HG03097 (cell line): Measurements from ENCODE around the gene ETV7.
"Not testable (repeated sequence)": the region's sequence is repeated elsewhere in the genome, so short reads cannot be mapped to it uniquely, and the experiment has no call there.

Experiments used
- ATAC-seq: cut with Tn5 transposase; IDR thresholded peaks from one replicate; pipeline ENCODE4 v1.9.1; 2021; ENCODE audit not compliant: unreplicated experiment, low FRiP score

ETV7 gene

GRCh38 chr6:36345681-36346466 lies 41.6 kb downstream of the ETV7 start:
- no peak for ATAC-seq

GRCh38 chr6:36343109-36343680 lies 44.3 kb downstream of the ETV7 start:
- no peak for ATAC-seq

GRCh38 chr6:36340618-36341454 lies 46.6 kb downstream of the ETV7 start:
- no peak for ATAC-seq

DNA sequence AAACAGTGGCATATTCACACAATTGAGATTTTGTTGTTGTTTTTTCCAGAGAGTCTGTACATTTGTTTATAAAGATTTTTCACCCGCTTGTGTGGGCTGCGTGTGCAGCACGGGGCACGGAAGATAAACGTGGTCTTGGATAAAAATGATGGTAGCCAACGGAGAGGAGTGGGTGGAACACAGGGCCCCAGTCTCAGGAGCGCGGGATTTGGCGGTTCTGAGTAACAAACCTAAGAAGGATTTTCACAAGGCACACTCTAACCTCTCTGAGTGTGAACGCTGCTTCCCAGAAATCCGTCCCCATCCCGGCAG lies 47.2 kb downstream of the ETV7 start:
- no peak for ATAC-seq

DNA sequence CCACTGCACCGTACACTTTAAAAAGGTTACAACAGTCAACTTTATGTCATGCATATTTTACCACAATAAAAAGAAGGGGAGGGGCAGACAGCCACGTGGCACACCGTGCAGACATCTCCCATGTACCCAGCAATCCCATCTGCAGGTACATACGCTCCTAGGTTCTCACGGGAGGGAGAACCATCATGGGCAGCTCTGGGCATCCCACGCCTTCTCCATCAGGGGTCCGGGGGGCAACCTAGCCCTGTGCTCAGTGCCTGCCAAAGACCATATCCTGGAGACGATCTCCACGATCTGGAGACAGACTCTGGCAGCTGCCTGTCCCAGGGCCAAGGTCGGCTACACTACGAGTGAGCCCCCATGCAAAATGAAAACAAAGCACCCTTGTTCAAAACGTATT lies 48.3 kb downstream of the ETV7 start:
- no peak for ATAC-seq

- not testable (repeated sequence) for ATAC-seq
These were observed 49.2 kb downstream of the ETV7 start for GRCh38 chr6:36338223-36338622.

- ATAC-seq: no peak
These were observed 49.7 kb downstream of the ETV7 start for GRCh38 chr6:36337814-36338213.

- ATAC-seq: no peak
These were observed 50.7 kb downstream of the ETV7 start, which contains the start of gene BNIP5 for GRCh38 chr6:36336779-36337241. BNIP5 (minus strand) TSS chr6:36336888; CDS start chr6:36330690, 6,198 bp downstream.

DNA sequence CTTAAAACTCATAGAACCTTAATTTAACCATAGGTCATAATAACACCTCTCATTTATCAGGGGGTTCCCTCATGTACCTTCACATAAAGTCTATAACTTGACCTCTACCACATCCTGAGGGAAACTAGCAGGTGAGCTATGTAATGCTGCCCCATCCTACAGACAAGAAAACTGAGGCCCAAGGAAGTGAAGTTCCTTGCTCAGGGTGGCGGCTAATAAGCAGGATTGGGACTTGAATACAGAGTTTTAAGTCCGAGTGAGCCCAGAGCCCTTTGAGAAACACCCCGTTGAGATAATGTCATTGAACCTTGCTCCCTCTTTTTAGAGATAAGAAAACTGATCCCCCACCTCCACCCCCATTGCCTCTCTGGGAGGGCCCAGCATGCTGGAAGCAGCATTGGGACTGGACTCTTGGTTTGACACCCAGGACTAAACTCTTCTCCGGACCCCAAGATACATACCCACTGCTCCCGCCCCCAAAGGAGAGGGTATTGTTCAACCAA lies 51.2 kb downstream of the ETV7 start:
- ATAC-seq: no peak

DNA sequence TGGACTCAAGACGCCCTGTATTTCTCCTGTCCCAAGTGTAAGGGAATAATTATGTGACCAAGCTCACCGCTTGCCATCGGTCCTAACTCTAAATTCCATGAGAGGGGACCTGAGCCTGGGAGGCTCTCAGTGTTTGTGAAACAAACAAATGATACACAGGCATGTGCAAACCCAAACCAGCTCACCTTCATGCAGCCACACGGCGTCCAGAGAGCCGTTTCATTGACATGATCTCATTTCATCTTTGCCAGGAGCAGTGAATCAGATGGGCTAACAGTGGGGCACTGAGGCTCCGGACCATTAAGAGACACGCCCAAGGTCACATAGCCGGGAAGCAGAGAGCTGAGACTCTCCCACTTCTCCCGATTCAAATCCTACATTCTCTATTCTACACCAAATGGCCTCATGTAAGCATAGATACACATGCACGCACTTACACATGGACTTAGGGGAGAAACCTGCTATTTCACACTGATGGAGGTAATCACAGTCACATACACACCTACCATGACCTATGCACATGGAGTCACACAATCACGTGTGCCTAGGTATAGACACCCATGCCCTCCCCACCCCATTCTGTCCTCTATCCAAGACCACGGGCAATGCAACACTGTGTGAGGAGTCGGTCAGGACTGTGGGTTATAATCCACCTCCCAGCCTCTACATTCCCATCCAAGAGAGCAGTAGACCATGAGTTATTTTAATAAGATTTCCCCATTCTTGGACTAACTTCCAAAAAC lies 51.8 kb downstream of the ETV7 start:
- ATAC-seq: no peak

GRCh38 chr6:36334832-36335459 lies 52.5 kb downstream of the ETV7 start:
- ATAC-seq: no peak

- no peak for ATAC-seq
These were observed 53.3 kb downstream of the ETV7 start for GRCh38 chr6:36333931-36334725.

GRCh38 chr6:36333171-36333895 lies 54.1 kb downstream of the ETV7 start:
- no peak for ATAC-seq

GRCh38 chr6:36331381-36331780 lies 56.1 kb downstream of the ETV7 start:
- no peak for ATAC-seq

DNA sequence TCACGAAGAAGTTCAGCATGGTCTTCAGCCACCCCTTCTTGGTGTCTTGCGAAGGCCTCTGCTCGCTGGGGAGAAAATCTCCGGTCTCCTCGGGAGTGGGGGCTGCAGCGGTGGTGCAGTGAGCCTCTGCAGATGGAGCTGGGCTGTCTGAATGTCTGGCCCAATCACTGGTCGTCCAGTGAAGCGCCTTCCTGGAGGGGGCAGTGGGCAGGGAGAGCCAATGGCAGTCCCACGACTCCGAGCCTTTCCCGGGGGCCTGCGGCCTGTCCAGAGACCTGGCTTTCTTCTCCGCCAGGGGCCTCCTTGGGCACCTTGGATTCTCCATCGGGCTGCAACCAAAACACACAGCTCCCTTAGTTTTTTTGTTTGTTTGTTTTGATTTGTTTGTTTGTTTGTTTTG lies 57.1 kb downstream of the ETV7 start:
- no peak for ATAC-seq

DNA sequence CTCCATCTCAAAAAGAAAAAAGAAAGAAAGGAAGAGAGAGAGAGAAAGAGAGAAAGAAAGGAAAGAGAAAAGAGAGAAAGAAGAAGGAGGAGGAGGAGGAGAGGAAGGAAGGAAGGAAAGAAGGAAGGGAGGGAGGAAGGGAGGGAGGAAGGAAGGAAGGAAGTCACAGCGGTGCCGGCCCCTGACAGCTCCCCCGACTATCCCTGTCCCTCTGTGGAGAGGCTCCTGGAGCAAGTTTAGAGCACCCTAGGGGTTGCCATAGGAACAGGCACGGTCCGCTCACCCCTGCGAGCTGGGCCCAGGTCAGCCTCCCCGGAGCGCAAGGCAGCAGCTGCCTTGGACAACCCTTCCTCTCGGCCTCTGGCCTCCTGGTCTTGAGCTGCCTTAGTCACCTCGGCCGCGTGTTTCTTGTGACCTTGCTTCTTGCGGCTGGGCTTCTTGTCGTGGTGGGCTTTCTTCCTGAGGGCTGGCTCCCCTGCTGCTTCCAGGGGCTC lies 57.6 kb downstream of the ETV7 start:
- no peak for ATAC-seq

DNA sequence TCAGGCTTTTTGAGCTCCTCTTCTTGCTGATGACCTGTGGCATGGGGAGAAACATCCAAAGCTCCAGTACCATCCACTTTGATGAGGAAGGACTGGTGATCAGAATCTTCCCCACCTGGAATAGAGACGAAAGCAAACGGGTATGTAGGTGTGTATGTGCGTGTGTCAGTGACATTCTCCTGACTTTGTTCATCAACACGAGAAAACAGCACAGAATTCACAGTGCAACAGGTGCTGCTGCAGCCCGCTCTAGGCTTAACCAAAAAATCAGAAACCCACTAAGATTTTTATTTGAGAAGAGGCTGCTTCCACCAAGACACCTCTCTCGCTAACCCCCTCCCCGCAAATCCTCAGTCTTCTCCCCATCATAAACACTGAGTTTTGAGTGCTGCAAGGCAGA lies 58.9 kb downstream of the ETV7 start:
- ATAC-seq: no peak

- ATAC-seq: no peak
These were observed 59.6 kb downstream of the ETV7 start for GRCh38 chr6:36327919-36328236.
